GM18511 (cell line): ENCODE results near the gene MAGI1.
"Not testable (repeated sequence)": the region's sequence is repeated elsewhere in the genome, so short reads cannot be mapped to it uniquely, and the experiment has no call there.

Experiments
- ATAC-seq: cut with Tn5 transposase; IDR thresholded peaks from one replicate; pipeline ENCODE4 v1.9.1; 2021; ENCODE audit warnings: mild to moderate bottlenecking, moderate library complexity; ENCODE audit not compliant: unreplicated experiment

The MAGI1 gene

DNA sequence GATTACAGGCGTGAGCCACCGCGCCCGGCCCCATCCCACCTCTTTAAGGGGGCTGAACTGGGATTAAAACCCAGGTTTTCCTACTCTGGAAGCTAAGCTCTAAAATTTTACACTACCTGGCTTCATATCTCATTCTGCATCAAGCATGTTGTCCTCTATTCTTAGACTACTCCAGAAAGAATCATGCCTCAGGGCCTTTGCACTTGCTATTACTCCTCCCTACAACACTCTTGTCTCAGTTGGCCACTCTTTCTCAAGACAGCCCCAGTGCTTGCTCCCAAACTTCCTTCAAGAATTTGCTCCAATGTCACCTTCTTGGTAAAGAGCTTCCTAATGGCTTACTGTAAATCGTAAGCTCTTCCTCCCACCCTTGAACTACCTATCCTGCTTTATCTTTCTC lies 521.7 kb downstream of the MAGI1 start:
- no peak for ATAC-seq

DNA sequence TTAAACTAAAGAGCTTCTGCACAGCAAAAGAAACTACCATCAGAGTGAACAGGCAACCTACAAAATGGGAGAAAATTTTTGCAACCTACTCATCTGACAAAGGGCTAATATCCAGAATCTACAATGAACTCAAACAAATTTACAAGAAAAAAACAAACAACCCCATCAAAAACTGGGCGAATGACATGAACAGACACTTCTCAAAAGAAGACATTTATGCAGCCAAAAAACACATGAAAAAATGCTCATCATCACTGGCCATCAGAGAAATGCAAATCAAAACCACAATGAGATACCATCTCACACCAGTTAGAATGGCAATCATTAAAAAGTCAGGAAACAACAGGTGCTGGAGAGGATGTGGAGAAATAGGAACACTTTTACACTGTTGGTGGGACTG lies 524.4 kb downstream of the MAGI1 start:
- ATAC-seq = not testable (repeated sequence)

DNA sequence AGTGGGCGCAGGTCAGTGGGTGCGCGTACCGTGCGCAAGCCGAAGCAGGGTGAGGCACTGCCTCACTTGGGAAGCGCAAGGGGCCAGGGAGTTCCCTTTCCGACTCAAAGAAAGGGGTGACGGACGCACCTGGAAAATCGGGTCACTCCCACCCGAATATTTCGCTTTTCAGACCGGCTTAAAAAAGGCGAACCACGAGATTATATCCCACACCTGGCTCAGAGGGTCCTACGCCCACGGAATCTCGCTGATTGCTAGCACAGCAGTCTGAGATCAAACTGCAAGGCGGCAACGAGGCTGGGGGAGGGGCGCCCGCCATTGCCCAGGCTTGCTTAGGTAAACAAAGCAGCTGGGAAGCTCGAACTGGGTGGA lies 529.3 kb downstream of the MAGI1 start:
- not testable (repeated sequence) for ATAC-seq

DNA sequence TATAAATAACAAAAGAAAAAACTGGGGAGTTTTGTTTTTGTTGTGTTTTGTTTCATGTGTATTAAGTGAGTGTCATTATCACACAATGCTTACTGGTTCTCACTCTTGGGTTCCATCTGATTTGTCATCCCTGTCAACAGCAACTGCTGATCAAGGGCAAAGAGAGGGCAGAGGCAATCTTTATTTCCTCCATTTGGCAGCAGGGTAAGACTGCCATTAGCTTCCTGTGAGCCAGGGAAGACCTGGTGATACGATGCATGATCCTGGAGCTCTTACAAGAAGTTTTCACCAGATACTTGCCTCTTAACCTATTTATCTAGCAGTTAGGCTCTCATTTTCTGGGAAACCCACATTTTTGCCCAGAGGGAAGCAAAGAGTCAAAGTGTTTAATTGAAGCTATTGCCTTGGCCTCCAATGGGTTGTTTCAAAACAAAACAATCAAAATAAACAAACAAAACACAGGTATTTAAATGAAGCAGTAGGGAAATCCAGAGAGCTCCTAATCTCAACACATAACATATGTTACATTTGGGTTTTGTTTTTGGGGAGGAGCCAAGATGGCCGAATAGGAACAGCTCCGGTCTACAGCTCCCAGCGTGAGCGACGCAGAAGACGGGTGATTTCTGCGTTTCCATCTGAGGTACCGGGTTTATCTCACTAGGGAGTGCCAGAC lies 529.8 kb downstream of the MAGI1 start:
- no peak for ATAC-seq

DNA sequence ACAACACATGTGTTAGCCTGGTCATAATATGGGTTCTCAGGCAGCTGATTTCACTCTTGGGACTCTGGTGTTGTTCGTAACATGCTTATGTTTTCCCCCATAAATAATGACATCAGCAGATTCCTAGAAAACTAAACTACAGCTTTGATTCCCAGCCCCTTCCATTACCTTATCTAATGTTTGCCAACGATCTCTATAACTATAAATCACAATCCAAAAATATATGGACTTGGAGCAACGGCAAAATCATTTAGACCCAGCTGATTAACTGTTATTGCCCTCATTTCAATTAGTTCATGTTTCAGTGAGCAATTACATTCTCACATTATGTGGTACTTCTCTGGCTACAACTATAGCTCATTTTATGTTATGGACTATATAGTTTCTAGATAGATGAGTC lies 531.3 kb downstream of the MAGI1 start:
- ATAC-seq = no peak

DNA sequence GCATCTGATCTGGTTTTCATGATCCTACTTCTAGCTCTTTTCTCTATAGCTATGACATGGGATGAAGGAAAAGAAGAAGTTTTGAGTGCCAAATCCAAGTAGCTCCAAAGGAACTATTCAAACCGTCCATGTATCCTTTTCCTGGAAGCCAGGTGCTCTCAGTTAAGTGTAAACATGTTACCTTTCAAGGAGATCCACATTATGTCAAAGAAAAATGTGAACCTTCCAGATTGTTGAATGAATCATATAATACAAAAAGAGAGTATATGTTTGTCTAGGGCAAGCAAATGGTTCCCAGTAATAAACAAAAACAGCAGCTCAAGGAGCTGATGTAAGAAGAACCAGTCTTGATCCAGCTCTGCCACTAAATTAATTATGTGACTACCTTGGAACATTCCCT lies 534.9 kb downstream of the MAGI1 start:
- no peak for ATAC-seq

DNA sequence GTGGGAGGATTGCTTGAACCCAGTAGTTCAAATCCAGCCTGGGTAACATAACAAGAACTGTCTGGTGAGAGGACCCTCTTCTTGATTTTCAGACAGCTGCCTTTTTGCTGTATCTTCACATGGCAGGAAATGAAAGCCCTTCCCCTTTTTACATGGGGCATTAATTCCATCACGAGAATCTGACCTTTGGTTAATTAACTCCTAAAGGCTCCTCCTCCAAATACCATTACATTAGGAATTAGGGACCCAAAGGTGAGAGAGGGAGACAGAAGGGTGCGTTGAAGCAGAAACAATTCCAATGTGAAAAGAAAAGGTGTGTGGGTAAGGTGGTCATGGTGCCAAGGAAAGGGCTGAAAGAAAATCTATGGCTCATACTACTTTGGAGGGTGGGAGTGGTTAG lies 536.2 kb downstream of the MAGI1 start:
- no peak for ATAC-seq

DNA sequence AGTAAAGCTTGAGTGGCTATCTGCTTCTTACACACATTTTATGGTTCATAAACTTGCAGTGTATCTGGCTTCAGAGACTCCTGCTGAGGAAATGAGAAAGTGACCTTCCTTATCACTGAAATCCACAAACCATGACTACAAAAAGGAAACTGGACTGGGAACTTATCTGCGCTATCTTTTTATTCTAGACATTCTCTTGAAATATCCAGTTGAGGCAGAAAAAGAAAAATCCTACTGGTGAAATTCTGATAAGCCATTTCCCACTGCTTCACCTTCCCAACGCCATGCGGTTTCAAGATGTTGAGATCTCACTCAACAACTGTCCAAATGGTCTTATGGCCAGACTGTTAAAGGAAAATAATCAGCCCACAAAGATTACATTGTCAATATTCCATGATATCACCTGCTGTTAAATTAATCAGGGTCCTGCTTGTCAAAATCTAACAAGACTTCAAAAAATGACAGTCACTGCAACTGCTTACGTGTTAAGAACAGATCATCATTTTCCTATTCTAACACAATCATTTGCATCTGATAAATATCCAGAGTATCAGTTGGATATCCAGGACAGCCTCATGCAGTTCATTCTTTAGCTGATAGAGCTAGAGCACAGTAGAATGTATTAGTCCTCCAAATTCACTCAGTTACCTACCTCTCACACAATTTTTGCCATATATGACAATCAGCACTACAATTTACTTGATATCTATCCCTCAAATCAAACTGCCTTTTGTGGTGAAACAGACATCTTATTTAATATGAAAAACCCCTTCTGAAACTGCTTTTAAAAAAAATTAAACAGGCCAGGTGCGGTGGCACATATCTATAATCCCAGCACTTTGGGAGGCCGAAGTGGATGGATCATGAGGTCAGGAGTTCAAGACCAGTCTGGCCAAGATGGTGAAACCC lies 538.1 kb downstream of the MAGI1 start:
- no peak for ATAC-seq

DNA sequence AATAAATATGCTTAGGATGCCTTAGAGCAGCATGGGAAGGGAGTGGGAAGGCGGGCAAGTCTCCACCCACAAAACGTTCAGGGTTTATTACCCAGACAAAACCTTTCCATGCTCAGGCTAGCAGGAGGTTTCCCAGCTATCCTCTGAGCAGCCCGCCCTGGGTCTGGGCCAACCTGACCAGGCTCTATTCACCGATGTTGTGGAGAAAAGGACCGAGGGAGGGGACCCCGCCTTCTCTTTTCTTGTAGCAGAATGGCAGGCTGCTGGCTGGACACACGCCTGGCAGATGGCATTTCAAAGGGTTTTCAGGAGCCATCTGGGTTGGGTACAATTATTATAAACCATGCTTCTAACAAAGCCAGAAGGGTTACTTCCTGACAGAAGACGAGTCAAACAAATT lies 540.9 kb downstream of the MAGI1 start:
- ATAC-seq = no peak

DNA sequence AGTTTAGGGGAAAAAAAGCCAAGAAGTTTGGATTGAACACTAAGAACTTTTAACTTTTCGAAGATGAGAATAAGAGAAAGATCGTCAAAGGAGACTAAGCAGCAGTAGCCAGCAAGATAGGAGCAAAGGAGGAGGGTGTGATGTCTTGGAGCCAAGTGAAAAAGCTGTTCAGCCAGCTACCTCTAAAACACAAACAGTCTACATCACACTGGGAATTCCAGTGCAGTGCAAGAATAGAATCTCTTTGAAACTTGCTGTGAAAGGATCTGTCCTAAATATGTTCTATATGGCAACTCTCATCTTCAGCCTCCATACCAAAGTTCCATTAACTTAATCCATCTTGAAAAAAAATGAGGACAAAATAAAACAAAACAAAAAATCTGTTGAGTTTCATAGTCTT lies 541.5 kb downstream of the MAGI1 start:
- ATAC-seq = no peak

DNA sequence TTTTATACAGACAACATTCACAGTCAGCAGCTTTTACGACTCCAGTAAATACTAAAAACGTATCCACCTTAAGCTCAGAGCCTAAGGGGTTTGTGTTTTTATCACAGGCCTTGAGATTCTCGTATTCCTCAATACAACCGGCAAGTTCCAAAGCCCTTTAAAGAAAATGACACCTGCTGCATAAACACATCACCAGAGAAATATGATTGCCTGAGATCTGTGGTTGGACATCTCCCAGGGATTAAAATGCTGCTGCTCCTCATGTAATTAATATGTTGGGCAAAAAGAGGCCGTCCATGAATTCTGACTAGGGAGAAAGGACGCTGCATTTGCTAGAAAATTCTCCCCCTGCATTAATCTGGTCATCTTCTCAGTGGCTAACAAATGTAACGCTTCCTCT lies 544.8 kb downstream of the MAGI1 start:
- ATAC-seq = no peak

DNA sequence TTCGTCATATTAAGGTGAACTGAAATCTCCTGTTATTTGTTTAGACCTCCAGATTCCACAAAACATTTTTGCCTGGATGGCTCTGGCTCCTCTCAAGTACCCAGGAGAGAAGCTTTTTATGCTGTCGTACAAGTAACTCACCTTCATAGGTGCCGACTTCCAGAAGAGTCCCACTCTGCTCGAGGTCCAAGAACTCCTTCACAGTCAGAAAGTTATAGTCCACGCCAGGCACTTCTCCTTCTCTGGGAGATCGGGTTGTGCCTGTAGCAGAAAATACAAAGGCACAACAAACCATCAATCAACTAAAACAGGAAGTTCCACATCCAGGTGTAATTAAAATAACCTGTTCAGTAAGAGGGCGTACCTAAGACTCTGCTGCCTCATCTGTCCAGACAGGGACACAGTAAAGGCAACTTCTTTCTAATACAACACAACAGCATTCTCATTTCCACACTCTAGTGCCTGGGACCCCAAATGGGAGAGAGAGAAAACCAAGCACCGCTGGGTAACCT lies 545.3 kb downstream of the MAGI1 start:
- no peak for ATAC-seq

DNA sequence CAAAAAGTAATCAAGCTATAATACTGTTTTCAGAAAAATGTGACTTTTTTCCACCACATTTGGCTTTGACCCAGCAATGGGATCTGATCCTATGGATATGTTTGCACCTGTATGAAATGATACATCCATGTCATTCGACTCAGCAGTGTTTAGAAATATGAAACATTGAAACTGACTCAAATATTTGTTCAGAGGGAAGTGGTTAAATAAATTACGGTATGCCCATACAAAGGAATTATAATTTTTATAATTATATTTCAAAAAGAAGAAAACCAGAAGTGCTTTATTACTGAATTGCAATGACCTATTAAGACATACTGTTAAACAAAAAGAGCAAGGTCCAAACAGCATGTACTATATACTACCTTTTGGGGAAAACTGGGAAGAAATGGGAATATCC lies 546.5 kb downstream of the MAGI1 start:
- no peak for ATAC-seq

DNA sequence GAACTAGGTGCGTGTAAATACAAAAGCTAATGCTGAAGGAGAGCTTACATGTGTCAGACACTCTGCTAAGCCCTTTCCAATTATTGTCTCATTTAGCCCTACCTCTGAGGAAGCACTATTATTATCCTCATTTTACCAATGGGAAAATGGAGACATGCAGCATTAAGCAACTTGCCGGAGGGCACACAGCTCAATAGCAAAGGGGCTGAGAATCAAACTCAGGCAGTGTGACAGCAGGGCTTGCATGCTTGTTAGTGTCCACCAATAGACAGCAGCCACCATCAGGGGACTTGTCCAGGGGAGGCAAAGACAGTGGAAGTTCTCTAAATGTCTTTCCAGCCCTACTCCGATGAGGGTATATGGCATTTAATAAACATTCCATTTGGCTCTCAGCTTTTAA lies 548.6 kb downstream of the MAGI1 start:
- ATAC-seq = no peak

DNA sequence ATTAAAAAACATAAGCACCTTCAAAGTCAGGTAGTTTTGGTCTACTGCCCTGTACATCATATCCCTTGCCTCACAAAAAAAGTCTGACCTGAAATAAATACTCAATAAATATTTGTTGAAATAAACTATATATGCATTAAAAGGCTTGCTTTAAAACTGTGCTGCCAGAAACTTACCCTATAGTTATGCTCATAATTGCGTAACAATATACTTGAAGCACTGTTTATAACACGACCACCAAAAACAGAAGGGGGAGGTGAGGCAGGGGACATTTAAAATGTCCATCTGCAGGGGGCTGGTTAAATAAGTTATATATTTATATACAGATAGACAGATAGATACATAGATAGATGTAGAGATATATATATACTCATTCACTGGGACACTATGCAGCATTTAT lies 549.5 kb downstream of the MAGI1 start:
- ATAC-seq = no peak

DNA sequence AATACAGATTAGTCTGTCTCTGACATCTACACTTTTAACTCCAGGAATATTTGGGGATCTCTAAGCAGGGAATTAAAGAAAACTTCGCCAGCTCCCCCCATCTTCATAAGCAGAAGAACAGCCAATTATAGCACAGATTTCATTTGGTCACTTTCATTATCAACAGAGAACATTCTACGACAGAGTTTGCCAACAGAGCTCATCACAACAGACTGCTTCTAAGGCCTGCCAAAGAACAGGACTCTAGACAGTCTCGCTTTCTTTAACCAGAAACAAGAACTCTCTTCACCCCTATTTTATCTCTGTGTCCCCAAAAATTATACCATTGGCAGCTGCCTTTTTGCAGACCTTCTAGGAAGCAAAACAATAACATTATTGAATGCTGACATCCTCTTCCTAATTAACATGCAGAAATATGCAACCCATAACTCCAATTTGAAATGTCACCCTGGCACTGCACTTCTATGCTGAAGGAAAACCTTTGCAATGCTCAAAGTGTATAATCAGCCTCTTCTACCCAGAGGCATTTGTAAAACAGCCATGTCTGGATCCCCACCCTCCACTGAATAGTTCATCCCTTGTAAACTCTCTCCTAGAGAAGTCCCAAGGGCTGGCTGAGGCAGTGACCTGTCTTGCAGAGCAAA lies 552.8 kb downstream of the MAGI1 start:
- ATAC-seq = no peak

DNA sequence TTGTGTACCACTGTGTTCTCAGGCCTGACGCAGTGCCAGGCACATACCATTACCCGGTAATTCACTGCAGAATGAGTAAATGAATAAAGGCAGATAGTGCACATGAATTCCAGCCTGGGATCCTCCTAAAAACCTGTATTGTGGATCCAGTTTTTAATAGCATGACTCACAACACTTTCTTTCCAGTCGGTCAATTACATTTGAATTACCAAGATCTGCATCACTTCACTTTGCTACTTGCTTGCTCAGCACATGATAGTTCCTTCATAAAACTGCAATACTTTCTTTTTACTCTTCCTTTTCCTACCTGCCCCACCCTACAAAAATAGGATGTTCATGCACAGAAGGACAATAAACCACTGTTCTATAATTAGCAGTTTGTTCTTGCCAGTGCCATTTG lies 553.8 kb downstream of the MAGI1 start:
- no peak for ATAC-seq

DNA sequence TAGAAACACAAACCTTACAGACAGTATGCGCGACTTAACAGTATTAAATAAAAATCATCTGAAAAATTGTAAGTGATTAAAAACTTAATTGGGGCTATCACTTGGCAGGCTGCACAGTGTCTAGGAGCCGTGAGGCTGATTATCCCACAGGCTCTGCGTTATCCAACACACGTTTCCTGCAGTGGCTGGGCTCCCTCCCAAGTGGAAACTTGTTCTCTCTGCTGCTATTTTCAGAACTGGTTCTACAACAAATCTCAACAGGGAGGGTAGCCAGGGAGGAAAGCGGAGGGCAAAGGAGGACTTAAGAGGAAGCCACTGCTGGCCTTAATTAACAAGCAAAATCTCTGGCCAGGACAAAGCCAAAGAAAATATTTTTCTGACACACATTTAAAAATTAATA lies 555.2 kb downstream of the MAGI1 start:
- no peak for ATAC-seq

DNA sequence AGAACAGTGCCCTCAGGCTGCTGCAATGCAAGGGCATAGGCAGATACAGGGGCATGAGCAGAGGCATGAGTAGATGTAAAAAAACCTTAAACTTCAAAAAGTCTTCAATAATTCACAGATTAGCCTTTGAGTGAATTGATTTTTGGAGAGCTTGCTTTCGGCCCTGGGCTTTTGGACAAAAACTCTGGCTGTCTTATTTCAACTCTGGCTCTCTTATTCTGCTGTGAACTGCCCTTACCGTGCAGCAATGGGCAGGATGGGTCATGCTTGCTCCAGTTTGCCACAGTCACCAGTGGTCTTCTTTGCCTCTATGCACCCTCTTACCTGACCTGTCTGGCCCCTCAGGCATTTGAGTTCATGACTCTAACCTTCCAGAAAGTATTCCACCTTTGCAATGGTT lies 555.7 kb downstream of the MAGI1 start:
- no peak for ATAC-seq

DNA sequence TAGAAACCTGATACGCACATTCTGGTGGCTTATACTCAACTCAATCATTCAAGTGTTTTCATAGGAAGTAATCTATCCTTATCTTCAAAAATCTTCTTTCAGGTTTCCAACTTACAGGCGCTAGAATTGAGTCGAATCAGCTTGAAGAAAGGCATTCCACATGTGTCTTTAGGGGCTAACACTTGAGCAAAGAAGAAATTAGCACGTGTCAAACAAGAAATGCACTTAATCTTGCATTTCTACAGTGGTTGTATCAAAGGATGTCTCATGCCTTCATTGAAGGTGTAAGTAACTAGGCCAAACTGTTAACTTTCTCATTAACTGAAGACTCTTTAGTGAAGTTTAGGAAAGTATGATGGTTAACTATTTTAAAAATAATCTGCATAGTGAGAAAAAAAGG lies 557.6 kb downstream of the MAGI1 start:
- no peak for ATAC-seq

DNA sequence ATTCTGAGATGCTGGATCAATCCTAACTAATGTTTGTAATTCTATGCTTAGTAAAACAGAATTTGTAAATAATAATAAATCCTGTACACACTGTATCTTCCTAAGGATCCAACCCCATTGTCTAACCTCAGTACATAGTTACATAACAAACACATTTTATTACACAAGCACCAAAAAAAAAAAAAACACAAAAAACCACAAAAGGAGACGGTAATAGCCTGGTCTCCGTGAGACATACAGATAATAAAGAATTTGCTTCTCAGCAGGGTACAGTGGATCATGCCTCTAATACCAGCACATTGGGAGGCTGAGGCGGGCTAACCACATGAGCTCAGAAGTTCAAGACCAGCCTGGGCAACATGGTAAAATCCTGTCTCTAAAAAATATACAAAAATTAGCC lies 558.7 kb downstream of the MAGI1 start:
- no peak for ATAC-seq
